GM21619 (cell line): ENCODE measurements around the gene KIAA0586.
"Not testable (repeated sequence)": the region's sequence is repeated elsewhere in the genome, so short reads cannot be mapped to it uniquely, and the experiment has no call there.

ENCODE experiments used
- ATAC-seq: cut with Tn5 transposase; IDR thresholded peaks from one replicate; pipeline ENCODE4 v1.9.1; 2021; ENCODE audit not compliant: unreplicated experiment

The KIAA0586 gene

GRCh38 chr14:58427281-58428117 lies at the start of gene KIAA0586, which contains the start of gene TIMM9:
Gene KIAA0586 (plus strand): TSS chr14:58427719. CDS start chr14:58428265, 546 bp downstream.
Gene TIMM9 (minus strand): TSS chr14:58427531. CDS start chr14:58411945, 15,586 bp downstream.
- ATAC-seq: peak; percentile 84

GRCh38 chr14:58390830-58391229 lies 36.7 kb upstream of the KIAA0586 start:
- no peak for ATAC-seq

- ATAC-seq: no peak
These were observed 32.0 kb upstream of the KIAA0586 start for GRCh38 chr14:58395562-58395811.

- peak; percentile 91 for ATAC-seq
These were observed 31.4 kb upstream of the KIAA0586 start, which contains the start of gene TOMM20L for GRCh38 chr14:58395812-58396788. Gene TOMM20L (plus strand): TSS chr14:58395930. CDS start chr14:58395958, 28 bp downstream.

- no peak for ATAC-seq
These were observed 30.4 kb upstream of the KIAA0586 start for GRCh38 chr14:58397156-58397555.

- ATAC-seq: no peak
These were observed 29.0 kb upstream of the KIAA0586 start for GRCh38 chr14:58398495-58398894.

GRCh38 chr14:58398895-58399294 lies 28.6 kb upstream of the KIAA0586 start:
- ATAC-seq: no peak

GRCh38 chr14:58401587-58401986 lies 25.9 kb upstream of the KIAA0586 start:
- ATAC-seq: no peak

GRCh38 chr14:58408681-58409215 lies 18.8 kb upstream of the KIAA0586 start:
- ATAC-seq: no peak

GRCh38 chr14:58414845-58415244 lies 12.7 kb upstream of the KIAA0586 start:
- ATAC-seq: no peak

GRCh38 chr14:58415636-58416547 lies 11.6 kb upstream of the KIAA0586 start:
- ATAC-seq: no peak

GRCh38 chr14:58416934-58417333 lies 10.6 kb upstream of the KIAA0586 start:
- not testable (repeated sequence) for ATAC-seq

- peak; percentile 41 for ATAC-seq
These were observed 744 bp upstream of the KIAA0586 start for GRCh38 chr14:58426670-58427280.

GRCh38 chr14:58428118-58428683 lies 682 bp downstream of the KIAA0586 start:
- no peak for ATAC-seq

GRCh38 chr14:58430156-58430555 lies 2.6 kb downstream of the KIAA0586 start:
- ATAC-seq: no peak

GRCh38 chr14:58439476-58439875 lies 12.0 kb downstream of the KIAA0586 start:
- no peak for ATAC-seq

- ATAC-seq: no peak
These were observed 17.1 kb downstream of the KIAA0586 start for GRCh38 chr14:58444627-58445026.

GRCh38 chr14:58455593-58456265 lies 28.2 kb downstream of the KIAA0586 start:
- ATAC-seq: no peak

- ATAC-seq: no peak
These were observed 33.3 kb downstream of the KIAA0586 start for GRCh38 chr14:58460772-58461171.
